GF-D8 (cell line): ENCODE measurements around the gene ABCA5.
A peak's percentile ranks its signal among the peaks of the same experiment; 100 is the strongest.

ENCODE experiments used
- DNase-seq: peaks from one replicate; lab custom pipeline; 2025; lab: John Stamatoyannopoulos, UW

Gene ABCA5

DNA sequence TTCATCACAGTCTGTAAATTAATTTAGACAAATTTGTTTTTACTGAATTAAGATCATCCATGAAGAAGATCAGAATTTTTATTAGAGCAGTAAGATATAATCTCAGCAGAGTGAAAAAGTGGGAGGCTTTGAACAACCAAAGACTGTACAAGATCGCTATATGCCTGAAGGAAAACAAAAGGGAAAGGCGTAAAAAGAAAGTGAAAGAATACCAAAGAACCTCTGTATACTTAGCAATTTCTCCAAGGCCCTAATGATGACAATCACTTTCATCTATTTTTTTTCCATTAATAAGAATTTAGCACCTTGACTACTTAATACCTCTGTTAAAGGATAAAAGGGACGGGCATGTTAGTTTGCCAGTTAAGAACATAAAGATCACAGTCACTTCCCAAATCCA is 59.7 kb downstream of the ABCA5 start:
- no peak for DNase-seq

GRCh38 chr17:69265873-69266272 is 61.1 kb downstream of the ABCA5 start:
- no peak for DNase-seq

DNA sequence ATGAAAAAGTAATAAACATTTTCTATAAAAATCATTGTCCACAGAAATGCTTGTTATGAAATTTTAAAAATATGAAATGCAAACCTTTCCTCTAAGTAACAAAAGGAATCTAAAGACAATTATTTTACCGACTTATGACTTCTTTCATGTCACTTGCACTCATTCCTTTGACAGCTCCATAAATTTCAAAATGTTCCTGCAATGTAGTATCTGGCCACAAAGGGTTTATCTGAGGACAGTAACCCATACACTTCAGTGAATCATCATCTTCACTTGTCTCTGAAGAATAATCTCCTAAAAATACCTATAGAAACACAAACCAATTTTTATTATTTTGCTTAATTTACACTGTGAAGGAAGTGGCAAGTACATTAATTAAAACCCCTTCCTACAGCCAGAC is 72.7 kb downstream of the ABCA5 start:
- no peak for DNase-seq

- no peak for DNase-seq
Observed at GRCh38 chr17:69250641-69251040, 76.3 kb downstream of the ABCA5 start.

GRCh38 chr17:69246726-69247375 is 80.1 kb downstream of the ABCA5 start:
- DNase-seq: no peak

GRCh38 chr17:69246202-69246601 is 80.7 kb downstream of the ABCA5 start:
- no peak for DNase-seq

GRCh38 chr17:69245617-69246016 is 81.3 kb downstream of the ABCA5 start:
- no peak for DNase-seq

- no peak for DNase-seq
Observed at GRCh38 chr17:69239611-69240600, 87.0 kb downstream of the ABCA5 start.

DNA sequence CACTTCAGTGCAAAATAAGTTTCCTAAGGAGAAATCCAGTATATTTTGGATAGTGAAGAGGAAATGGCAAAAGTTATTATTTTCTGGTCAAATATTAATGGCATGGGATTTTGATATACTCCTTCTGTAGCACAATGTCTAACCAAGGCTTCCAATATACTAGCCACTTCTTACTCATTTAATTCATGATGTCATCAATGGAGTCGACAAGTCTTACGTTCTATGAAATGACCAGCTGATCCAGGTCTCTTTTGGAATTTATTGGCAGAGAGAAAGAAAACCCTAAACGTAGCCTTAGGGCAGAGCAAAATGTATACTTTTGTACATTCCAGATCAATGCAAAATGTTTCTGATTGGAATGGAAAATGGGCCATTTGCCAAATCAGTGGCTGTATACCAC is 90.0 kb downstream of the ABCA5 start:
- DNase-seq: no peak

- DNase-seq: no peak
Observed at GRCh38 chr17:69236464-69236863, 90.5 kb downstream of the ABCA5 start.

GRCh38 chr17:69235338-69236058 is 91.4 kb downstream of the ABCA5 start:
- DNase-seq: peak; percentile 4

DNA sequence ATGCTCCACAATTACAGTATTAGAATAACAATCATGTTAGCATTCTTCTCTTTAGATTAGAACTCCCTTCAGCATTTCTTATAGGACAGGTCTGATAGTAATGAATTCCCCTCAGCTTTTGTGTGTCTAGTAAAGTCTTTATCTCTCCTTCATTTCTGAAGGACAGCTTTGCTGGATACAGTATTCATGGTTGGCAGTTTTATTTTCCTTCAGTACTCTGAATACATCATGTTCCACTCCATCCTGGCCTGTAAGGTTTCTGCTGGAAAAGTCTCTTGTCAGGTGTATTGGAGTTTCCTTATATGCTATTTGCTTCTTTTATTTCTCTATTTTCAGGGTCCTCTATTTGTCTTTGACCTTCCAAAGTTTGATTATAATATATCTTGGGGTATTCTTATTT is 94.3 kb downstream of the ABCA5 start:
- DNase-seq: no peak

DNA sequence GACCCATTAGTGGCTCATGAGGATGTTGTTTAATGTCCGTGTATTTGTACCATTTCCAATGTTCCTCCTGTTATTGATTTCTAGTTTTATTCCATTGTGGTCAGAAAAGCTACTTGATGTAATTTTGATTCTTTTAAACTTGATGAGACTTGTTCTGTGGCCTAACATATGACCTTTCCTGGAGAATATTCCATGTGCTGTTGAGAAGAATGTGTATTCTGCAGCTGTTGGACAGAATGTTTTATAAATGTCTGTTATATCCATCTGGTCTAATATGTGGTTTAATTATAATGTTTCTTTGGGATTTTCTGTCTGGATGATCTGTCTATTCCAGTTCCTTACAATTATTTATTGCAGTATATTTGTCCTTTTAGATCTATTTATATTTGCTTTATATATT is 95.4 kb downstream of the ABCA5 start:
- no peak for DNase-seq

DNA sequence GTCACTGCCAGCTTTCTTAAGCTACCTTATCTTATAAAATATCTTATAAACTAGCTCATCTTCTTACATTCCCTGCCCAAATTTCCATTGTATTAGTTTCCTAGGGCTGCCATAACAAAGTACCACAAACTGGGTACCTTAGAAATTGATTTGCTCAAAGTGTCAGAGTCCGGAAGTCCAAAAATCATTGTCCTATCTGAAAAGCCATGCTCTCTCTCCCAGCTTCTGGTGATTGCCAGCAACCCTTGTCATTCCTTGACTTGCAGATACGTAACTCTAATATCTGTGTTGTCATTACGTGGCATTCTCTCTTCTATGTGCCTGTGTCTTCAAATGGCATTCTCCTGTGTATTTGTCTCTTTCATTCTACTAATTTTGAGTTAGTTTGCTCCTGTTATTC is 96.0 kb downstream of the ABCA5 start:
- DNase-seq: no peak

- no peak for DNase-seq
Observed at GRCh38 chr17:69228576-69228975, 98.4 kb downstream of the ABCA5 start, which contains the start of gene ABCA10. Gene ABCA10 (minus strand): TSS chr17:69228824. CDS start chr17:69225358, 3,466 bp downstream.

DNA sequence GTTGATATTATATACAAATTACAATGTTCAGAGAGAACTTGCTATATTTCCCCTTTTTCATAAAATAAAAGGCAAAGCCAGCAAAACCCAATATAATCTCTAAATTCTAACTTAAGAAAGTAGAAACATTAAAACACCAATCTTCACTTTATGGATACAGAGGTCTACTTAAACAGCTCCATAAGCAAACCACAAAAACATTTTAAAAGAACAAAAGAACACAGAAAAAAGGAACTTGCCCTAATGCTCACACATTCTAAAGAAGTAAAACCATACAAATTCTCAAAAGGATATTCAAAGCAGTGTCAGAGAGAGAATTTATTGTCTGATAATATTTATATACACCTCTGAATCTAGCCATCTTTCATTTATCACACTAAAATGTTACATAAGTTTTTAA is 98.9 kb downstream of the ABCA5 start:
- DNase-seq: no peak

DNA sequence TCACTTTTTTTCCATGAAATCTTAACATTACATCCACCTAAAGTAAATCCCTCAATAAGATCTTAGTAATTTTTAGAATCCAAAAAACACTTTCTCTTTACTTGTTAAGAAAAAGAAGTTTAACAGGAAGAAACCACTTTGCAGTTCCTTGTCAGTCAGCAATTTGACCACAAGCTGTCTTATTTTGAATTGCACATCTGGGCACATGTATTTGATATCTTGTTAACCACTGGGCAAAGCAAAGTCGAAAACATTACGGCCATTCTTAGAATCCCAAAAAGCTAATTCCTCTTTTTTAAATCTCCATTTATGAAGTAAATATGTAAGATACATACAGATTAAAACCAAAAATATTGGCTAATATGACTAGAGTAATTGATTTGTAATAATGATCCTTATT is 99.4 kb downstream of the ABCA5 start:
- DNase-seq: no peak

DNA sequence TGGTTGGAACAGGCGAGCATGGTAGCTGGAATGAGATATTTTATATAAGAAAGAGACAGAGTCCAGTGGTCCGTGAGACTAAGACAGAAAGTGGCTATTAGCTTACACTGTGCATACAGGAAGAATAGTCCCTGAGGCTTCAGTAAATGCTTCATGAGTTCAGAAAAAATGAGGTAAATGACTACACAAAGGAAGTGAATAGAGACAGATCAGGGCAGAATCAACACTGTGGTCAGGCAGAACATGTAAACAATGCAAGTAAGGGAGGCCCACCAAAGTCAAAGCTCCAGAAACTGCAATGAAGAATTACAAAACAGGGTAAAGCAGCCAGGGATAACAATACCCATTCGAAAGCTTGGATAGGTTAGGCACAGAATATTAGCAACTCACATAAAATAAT is 103.1 kb downstream of the ABCA5 start:
- no peak for DNase-seq

GRCh38 chr17:69222707-69223258 is 104.2 kb downstream of the ABCA5 start:
- no peak for DNase-seq

DNA sequence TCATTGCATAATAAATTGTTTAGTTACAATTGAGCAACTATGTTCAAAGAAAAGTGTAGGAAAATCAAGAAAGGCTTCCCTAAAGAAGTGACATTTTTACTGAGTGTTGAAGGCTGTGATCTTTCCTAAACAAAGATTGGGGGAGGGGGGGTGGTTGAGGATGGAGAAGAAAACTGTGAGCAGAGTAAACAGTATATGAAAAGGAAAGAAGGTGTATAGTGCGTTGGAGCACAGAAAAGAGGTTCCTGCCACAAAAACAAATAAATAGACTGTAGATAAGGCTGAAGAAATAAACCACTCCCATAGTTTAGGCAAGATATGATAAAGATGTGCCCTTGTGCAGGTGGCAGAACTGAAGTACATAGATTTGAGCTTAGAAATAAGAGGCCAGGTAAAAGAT is 106.8 kb downstream of the ABCA5 start:
- no peak for DNase-seq

DNA sequence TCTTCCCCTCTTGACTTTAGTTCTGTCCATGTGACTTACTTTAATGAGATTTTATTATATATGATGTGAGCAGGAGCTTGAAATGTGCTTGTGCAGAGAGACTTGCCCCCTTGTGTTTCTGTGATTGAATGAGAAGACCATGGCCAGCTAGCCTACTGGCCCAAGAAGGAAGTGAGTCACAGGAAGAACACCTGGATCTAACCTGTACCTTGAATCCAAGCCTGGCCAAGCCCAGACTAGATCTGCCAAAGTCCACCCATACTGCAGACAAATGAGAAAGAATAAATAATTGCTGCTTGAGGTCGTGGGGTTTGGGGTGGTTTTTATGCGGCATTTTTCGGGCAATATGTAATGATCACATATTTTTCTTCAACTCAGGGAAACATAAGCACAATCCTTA is 107.9 kb downstream of the ABCA5 start:
- DNase-seq: no peak
